GM08714 (cell line): ENCODE measurements around the gene BEAN1.

Experiments
- H3K4me3 ChIP-seq: fragments of 200-500 bp; sonication (Bioruptor generic); 2 replicates; pipeline ENCODE4 v1.5.1; 2014; ENCODE audit warnings: mild to moderate bottlenecking, low read length, inconsistent platforms
- ZNF274 ChIP-seq: IDR thresholded peaks from 2 replicates; pipeline ENCODE4 v1.6.1; 2012; ENCODE audit warnings: mild to moderate bottlenecking, low read depth, low read length

Gene BEAN1

GRCh38 chr16:66515596-66516508, 88.8 kb downstream of the BEAN1 start:
- TF ChIP-seq ZNF274 = no peak
- no peak overlapping the region for H3K4me3 ChIP-seq

- no peak for TF ChIP-seq ZNF274
- H3K4me3 ChIP-seq = no peak overlapping the region
Measured at GRCh38 chr16:66516509-66516807, 89.4 kb downstream of the BEAN1 start.

GRCh38 chr16:66516808-66517585, 89.9 kb downstream of the BEAN1 start:
- no peak for TF ChIP-seq ZNF274
- H3K4me3 ChIP-seq = peak overlapping the region; percentile 4; the same call in 1 of the 2 replicates

- TF ChIP-seq ZNF274 = no peak
- H3K4me3 ChIP-seq = peak overlapping the region; percentile 4; the same call in 1 of the 2 replicates
Measured at GRCh38 chr16:66517586-66518263, 90.6 kb downstream of the BEAN1 start.

GRCh38 chr16:66519482-66520373, 92.6 kb downstream of the BEAN1 start:
- no peak overlapping the region for H3K4me3 ChIP-seq
- no peak for TF ChIP-seq ZNF274

- no peak for TF ChIP-seq ZNF274
Measured at GRCh38 chr16:66520406-66521170, 93.5 kb downstream of the BEAN1 start.

GRCh38 chr16:66521252-66521713, 94.2 kb downstream of the BEAN1 start:
- no peak overlapping the region; the same call in 1 of the 2 replicates for H3K4me3 ChIP-seq
- no peak for TF ChIP-seq ZNF274

More at GRCh38 chr16:66520406-66521170, 93.5 kb downstream of the BEAN1 start:
- H3K4me3 ChIP-seq = no peak overlapping the region

- TF ChIP-seq ZNF274 = no peak
- H3K4me3 ChIP-seq = no peak overlapping the region; the same call in 1 of the 2 replicates
Measured at GRCh38 chr16:66521951-66522771, 95.1 kb downstream of the BEAN1 start.

- TF ChIP-seq ZNF274 = no peak
Measured at GRCh38 chr16:66522816-66523590, 95.9 kb downstream of the BEAN1 start.

GRCh38 chr16:66523861-66524354, 96.8 kb downstream of the BEAN1 start:
- H3K4me3 ChIP-seq = peak overlapping the region; percentile 9; the same call in 1 of the 2 replicates
- no peak for TF ChIP-seq ZNF274

More at GRCh38 chr16:66522816-66523590, 95.9 kb downstream of the BEAN1 start:
- H3K4me3 ChIP-seq = no peak overlapping the region; the same call in 1 of the 2 replicates
